HG03060 (cell line): ENCODE measurements around the gene NSUN4.
"Not testable (repeated sequence)": the region's sequence is repeated elsewhere in the genome, so short reads cannot be mapped to it uniquely, and the experiment has no call there.

Experiments used
- ATAC-seq: cut with Tn5 transposase; IDR thresholded peaks from one replicate; pipeline ENCODE4 v1.9.1; 2021; ENCODE audit warnings: low read depth, moderate number of reproducible peaks; ENCODE audit not compliant: unreplicated experiment

NSUN4 gene

DNA sequence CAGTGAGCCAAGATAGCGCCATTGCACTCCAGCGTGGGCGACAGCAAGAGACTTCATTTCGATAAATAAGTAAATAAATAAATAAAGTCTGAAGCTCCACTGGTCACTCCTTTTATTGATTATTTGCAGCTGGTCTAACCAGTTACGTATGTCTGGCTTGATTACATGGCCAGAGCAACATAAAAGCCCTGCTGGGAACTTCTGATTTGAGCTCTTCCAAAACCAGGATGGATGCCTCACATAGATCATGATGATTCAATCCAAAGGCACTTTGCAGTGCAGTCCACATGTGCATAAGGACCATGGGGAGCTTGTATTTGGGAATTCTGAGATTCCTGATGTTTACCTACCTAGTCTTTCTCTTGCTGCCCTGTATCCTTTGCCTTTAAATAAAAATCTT, 24.0 kb downstream of the NSUN4 start:
- ATAC-seq, result no peak

GRCh38 chr1:46365796-46366195, 25.2 kb downstream of the NSUN4 start:
- not testable (repeated sequence) for ATAC-seq

- no peak for ATAC-seq
Measured at GRCh38 chr1:46367072-46367471, 26.5 kb downstream of the NSUN4 start.

DNA sequence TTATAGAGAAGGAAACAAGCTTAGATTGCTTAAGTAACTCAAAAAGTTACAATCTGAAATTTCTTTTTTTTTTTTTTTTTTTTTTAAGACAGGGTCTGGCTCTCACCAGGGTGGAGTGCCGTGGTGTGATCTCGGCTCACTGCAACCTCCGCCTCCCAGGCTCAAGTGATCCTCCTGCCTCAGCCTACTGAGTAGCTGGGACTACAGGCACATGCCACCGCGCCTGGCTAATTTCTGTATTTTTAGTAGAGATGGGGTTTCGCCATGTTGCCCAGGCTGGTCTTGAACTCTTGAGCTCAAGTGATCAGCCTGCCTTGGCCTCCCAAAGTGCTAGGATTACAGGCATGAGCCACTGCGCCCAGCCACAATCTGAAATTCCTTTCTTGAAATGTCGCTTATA, 27.1 kb downstream of the NSUN4 start:
- not testable (repeated sequence) for ATAC-seq

DNA sequence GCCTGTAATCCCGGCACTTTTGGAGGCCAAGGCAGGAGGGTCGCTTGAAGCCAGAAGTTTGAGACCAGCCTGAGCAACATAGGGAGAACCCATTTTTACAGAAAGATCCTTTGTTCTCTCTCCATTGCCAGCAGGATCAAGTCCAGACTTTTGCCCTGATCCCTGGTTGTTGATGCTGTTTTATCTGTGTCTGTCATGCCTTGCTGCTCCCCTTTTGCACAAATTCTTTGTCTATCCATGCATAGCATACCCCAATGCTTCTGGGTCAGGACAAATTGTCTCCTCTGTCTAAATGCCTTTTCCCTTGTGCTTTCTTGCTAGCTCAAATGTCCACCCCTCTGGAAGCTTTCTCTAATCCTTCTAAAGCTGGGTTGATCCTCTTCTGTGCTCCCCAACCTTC, 28.2 kb downstream of the NSUN4 start:
- ATAC-seq, result no peak

DNA sequence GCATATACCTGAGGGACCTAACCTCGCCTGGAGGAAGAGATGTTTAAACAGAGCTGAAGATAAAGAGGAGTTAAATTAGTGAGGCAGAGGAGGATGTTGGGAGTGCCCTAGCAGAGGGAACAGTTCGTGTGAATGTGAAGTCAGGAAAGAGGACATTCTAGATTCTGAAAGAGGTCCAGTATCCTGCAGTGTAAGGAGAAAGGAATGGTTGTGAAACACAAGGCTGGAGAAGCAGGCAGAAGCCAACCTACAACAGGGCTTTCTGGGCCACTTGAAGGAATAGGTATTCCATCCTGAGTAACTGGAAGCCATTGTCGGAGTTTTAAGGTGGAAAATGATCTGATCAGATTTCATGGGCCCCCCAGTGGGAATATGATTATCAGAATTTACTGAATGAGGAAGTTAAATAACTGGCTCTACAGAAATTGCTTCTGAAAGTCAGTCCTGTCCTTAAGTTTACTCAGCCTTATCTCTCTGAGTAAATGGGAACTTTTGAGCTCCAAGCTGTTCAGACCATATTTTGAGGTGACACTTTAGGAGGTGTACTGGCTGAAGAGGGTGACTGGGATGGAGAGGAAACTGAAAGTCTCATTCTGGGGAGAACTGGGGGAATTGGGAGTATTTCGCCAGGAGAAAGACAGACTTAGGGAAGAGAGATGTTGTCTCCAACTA, 29.1 kb downstream of the NSUN4 start:
- no peak for ATAC-seq

- peak; percentile 44 for ATAC-seq
Measured at GRCh38 chr1:46370214-46370633, 29.6 kb downstream of the NSUN4 start.

DNA sequence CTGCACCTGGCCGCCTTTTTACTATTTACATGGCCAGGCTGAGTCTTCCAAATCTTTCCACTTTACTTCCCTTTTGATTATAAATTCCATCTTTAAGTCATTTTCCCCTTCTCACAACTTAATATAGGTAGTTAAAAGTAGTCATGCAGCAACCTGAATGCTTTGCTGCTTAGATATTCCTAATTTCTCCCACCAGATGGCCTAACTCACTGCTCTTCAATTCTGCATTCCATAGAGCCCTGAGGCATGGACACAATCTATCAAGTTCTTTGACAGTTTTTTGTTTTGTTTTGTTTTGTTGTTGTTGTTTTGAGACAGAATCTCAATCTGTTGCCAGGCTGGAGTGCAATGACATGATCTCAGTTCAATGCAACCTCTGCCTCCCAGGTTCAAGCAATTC, 31.8 kb downstream of the NSUN4 start:
- no peak for ATAC-seq

DNA sequence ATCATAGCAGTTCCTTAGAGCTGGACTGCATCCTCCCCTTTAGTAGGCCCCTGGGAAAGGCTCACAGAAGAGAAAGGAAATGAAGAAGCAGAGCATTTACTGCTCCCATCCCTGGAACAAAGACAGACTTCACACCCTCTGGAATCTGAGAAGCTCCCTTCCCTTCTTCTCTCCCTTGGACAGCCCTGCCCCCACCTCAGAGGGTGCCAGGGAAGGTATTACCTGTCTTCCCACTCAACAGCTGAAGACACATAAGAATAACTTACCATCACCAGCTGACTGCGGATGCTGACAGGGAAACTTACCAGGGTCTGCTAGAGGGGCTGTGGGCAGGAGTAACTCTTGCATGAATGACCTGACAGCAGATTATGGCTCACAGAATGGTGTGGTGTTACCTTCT, 39.4 kb downstream of the NSUN4 start:
- no peak for ATAC-seq

- ATAC-seq, result no peak
Measured at GRCh38 chr1:46380508-46380907, 39.9 kb downstream of the NSUN4 start.

DNA sequence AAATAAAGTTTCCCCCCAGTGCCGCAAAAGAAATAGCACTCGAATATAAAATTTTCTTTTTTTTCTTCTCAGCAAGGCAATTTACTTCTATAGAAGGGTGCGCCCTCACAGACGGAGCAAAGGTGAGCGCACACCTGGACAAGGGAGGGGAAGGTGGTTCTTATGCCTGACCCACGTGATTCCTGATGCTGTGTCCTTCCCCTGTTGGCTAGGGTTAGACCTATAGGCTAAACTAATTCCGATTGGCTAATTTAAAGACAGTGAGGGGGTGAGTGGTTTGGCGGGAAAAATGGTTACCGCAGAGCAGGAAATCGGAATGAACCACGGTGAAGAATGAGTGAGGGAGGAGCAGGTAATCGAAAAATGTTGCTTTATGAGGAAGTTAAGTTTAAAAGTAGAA, 52.9 kb downstream of the NSUN4 start:
- ATAC-seq, result no peak

GRCh38 chr1:46394108-46394871, 53.7 kb downstream of the NSUN4 start, which contains the start of gene FAAH:
Gene FAAH (plus strand): TSS chr1:46394317. CDS start chr1:46394349, 32 bp downstream.
- ATAC-seq, result no peak

DNA sequence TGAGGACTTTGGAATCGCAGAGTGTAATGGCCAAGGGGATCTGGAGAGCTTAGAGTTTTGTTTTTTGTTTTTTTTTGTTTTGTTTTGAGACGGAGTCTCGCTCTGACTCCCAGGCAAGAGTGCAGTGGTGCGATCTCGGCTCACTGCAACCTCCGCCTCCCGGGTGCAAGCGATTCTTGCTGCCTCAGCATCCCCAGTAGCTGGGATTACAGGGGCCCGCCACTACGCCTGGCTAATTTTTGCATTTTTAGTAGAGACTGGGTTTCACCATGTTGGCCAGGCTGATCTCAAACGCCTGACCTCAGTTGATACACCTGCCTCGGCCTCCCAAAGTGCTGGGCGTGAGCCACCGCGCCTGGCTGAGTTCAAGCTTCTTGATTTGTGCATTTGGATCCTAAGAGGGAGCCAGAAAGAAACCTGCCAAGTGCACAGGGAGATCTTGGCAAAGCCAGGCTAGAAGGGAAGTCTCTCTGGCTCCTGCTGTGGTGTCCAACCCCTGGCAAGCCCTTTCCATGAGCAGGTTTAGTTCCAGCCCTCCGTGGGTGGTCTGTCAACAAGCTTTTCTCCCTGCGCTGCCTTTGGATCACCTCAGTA, 54.4 kb downstream of the NSUN4 start:
- ATAC-seq, result no peak

DNA sequence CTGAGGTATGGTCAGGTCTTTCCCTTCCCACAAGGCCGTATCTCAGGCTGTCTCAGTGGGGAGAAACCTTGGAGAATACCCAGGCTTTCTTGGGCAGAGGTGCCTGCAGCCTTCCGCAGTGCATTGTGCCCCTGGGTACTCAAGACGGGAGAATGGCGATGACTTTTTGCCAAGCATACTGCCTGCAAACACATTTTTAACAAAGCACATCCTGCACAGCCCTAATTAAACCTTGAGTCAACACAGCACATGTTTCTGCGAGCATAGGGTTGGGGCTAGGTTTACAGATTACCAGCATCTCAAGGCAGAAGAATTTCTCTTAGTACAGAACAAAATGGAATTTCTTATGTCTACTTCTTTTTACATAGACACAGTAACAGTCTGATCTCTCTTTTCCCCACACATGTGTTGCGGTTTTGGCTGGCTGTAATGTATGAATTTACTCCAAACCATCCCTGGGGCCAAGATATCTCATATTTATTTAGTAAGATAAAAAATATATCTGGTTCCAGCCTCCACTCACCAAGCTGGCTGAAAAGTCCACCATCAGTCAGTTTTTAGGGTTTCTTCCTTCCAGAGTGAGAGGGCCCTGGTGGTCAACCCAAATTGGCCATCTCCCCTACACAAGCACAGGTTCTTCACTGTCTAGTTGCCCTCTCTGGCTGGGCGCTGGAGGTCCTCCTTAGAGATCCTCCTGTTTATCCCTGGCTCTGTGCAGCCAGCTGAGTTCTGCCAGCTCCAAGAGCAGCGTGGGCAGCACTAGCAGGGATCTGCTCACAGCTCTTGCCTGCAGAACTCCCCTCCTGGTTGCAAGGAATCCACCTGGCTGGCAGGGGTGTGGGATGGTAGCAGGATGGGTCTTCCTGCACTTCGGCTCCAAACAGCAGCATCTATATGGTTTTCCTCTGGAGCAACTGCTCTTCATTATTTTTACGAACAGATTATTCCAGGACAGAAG, 56.1 kb downstream of the NSUN4 start:
- ATAC-seq, result no peak

DNA sequence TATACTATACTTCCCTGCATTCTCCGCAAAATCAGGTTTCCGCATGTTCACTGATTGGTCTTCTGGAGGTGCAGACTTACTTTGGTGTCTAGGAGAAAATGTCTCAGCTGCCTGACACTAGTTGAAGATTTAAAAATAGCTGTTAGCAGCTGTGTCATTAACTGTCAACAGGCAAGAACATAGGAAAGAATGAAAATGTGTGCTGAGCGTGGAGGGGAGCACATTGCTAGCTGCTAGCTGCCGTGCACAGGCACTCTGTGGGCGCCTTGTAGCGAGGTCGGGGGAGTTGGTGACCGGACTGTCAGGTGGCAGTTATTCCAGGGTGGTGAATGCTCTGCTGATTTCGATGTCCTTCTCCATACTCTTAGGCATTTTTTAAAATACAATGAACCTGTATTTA, 58.7 kb downstream of the NSUN4 start:
- ATAC-seq, result no peak

DNA sequence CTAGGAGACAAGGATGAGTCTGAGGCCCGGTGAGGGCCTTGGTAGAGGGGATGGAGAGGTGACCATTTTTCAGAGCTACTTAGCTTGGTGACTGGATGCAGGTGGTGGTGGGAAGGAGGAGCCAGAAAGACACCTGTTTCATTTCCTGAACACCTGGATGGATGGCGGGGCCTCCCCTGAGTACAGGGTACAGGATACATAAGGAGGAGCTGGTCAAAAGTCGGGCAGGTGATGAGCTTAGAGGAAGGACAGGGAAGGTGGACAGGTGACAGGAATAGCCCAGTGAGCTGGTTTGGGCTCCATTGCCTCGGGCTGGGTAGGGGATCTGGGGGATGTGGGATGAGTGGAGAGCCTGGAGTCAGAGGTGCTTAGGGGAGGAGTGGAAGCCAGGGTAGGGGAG, 59.8 kb downstream of the NSUN4 start:
- ATAC-seq, result no peak

DNA sequence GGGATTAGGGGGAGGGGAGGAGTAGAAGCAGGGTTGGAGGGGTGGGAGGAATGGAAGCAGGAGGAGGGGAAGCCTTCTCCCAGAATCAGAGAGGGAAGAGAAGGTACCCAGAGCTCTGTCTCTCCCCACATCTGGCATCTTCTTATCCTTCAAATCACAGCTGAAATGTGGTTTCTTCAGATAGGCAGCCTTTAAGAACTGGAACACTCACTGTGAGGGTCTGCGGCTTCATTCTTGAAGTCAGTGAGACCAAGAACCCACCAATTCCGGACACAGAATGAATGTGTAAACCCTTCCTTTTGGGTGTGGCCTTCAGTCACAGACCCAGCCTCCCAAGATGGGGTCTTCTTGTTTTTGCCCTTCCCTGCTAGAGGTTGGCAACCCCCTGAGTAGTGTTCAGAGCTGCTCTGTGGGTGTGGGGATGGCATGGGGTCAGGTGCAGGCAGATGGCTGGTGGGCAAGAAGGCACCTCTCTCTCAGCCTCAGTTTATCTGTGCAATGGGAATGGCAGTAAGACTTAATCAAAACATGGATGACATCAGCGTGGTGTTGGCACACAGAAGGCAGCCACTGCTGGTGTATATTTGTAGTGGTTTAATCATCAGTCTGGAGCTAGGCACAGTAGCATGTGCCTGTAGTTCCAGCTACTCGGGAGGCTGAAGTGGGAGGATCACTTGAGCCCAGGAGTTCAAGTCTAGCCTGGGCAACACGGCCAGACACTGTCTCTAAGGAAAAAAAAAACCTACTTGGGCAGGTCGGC, 60.7 kb downstream of the NSUN4 start:
- no peak for ATAC-seq

- ATAC-seq, result no peak
Measured at GRCh38 chr1:46401964-46402626, 61.5 kb downstream of the NSUN4 start.

- ATAC-seq, result no peak
Measured at GRCh38 chr1:46403916-46404315, 63.3 kb downstream of the NSUN4 start.
